Smooth muscle cell (in vitro differentiated cells): Measurements from ENCODE around the gene MPPED2. TPM values are rescaled to one million over a fixed set of nuclear protein-coding genes. Genes with fewer than 3 reads are reported as not detected.

Source experiments
- DNase-seq: peaks from one replicate; lab custom pipeline; 2025; ENCODE audit not compliant: unreplicated experiment; lab: John Stamatoyannopoulos, UW
- H2AFZ ChIP-seq: fragments of 200-600 bp; sonication (generic); 2 replicates; pipeline ENCODE4 v1.6.0; 2016; ENCODE audit warnings: antibody characterized with exemption, low read depth, mild to moderate bottlenecking
- H3F3A ChIP-seq: fragments of 200-600 bp; sonication (generic); 2 replicates; pipeline ENCODE4 v1.6.0; 2017; ENCODE audit warnings: antibody characterized with exemption, low read depth
- H3K27ac ChIP-seq: fragments of 200-600 bp; sonication (generic); 2 replicates; pipeline ENCODE4 v1.5.1; 2016; ENCODE audit warnings: low read depth, mild to moderate bottlenecking
- H3K27me3 ChIP-seq: fragments of 200-600 bp; sonication (generic); 2 replicates; pipeline ENCODE4 v1.6.1; 2016; ENCODE audit warnings: low read depth, mild to moderate bottlenecking
- H3K36me3 ChIP-seq: fragments of 200-600 bp; sonication (generic); 2 replicates; pipeline ENCODE4 v1.5.1; 2016; ENCODE audit warnings: low read depth
- H3K4me1 ChIP-seq: fragments of 200-600 bp; sonication (generic); 2 replicates; pipeline ENCODE4 v1.5.1; 2016; ENCODE audit warnings: low read depth
- H3K4me2 ChIP-seq: fragments of 200-600 bp; sonication (generic); 2 replicates; pipeline ENCODE4 v1.6.0; 2016; ENCODE audit warnings: mild to moderate bottlenecking
- H3K4me3 ChIP-seq: fragments of 200-600 bp; sonication (generic); 2 replicates; pipeline ENCODE4 v1.5.1; 2016; ENCODE audit warnings: mild to moderate bottlenecking
- H3K79me2 ChIP-seq: fragments of 200-600 bp; sonication (generic); 2 replicates; pipeline ENCODE4 v1.6.0; 2016; ENCODE audit warnings: low read depth, mild to moderate bottlenecking
- H3K9ac ChIP-seq: fragments of 200-600 bp; sonication (generic); 2 replicates; pipeline ENCODE4 v1.6.0; 2016; ENCODE audit warnings: low read depth
- H3K9me3 ChIP-seq: fragments of 200-600 bp; sonication (generic); replicated peaks from 2 replicates; pipeline ENCODE4 v1.5.1; 2016; ENCODE audit warnings: low read depth
- H4K20me1 ChIP-seq: fragments of 200-600 bp; sonication (generic); 2 replicates; pipeline ENCODE4 v1.6.0; 2016; ENCODE audit warnings: low read depth
- WGBS: methylation state at CpG from one replicate; pipeline ENCODE4 v1.1.7; 2016; ENCODE audit warnings: low lambda C conversion rate; 5-methylcytosine and 5-hydroxymethylcytosine counted together
- polyA plus RNA-seq: library from polyadenylated mRNA; unstranded; fragments of >200 nt; fragmentation: Nextera tagmentation; extraction: Ambion mirVana; gene quantifications from 2 replicates; pipeline ENCODE4 v1.2.1, GENCODE V29; 2016
- total RNA-seq: library from RNA; depleted of rRNA; stranded (reverse); fragments of >200 nt; gene quantifications from 2 replicates; pipeline ENCODE4 v1.2.3, GENCODE V29; 2014
- TF ChIP-seq, protein P1 (sequence below): fragments of 200-600 bp; sonication (generic); IDR thresholded peaks from 2 replicates; pipeline ENCODE4 v1.5.1; 2017; ENCODE audit warnings: borderline replicate concordance, mild to moderate bottlenecking, antibody characterized with exemption; ENCODE audit not compliant: insufficient read depth, poor library complexity, severe bottlenecking

Gene MPPED2
- total and polyA plus RNA-seq, 2 experiments from 2014 or later: 0.82 to 1.4 TPM

DNA sequence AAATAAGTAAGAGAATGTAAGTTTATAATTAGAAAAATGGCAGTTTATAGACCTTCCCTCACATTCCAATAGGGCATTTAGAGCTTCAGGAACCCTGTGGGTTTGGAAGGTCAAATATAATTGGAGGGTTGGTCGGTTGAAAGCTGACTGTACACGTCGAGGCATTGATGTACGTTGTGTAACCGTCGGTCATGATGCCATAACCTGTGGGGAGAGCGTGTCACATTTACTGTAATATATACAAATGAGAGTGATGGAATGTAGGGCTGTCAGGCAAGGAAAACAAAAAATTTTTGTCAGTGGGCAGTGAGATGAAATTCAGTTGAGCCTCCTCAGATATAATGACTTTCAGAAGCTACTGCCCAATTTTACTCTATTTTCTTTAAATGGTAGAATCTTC, 174.8 kb downstream of the MPPED2 start:
- no peaks in the 10 kb centered on the region for H3F3A ChIP-seq
- H2AFZ ChIP-seq: no peak overlapping the region
- H3K4me1 ChIP-seq: peaks cover 6% of the 10 kb centered on the region
- DNase-seq: no peak
- TF ChIP-seq, protein P1, sequence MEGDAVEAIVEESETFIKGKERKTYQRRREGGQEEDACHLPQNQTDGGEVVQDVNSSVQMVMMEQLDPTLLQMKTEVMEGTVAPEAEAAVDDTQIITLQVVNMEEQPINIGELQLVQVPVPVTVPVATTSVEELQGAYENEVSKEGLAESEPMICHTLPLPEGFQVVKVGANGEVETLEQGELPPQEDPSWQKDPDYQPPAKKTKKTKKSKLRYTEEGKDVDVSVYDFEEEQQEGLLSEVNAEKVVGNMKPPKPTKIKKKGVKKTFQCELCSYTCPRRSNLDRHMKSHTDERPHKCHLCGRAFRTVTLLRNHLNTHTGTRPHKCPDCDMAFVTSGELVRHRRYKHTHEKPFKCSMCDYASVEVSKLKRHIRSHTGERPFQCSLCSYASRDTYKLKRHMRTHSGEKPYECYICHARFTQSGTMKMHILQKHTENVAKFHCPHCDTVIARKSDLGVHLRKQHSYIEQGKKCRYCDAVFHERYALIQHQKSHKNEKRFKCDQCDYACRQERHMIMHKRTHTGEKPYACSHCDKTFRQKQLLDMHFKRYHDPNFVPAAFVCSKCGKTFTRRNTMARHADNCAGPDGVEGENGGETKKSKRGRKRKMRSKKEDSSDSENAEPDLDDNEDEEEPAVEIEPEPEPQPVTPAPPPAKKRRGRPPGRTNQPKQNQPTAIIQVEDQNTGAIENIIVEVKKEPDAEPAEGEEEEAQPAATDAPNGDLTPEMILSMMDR: no peak
- no peaks in the 10 kb centered on the region for H3K9me3 ChIP-seq
- H3K9ac ChIP-seq: no peak overlapping the region
- H3K4me2 ChIP-seq: no peak overlapping the region
- no peaks in the 10 kb centered on the region for H4K20me1 ChIP-seq
- H3K27me3 ChIP-seq: no peaks in the 10 kb centered on the region
- no peaks in the 10 kb centered on the region for H3K79me2 ChIP-seq
- H3K36me3 ChIP-seq: no peaks in the 10 kb centered on the region
- H3K27ac ChIP-seq: no peak overlapping the region
- no peak overlapping the region for H3K4me3 ChIP-seq
- 76% methylated on average over 7 of the region's 7 CpGs for WGBS

DNA sequence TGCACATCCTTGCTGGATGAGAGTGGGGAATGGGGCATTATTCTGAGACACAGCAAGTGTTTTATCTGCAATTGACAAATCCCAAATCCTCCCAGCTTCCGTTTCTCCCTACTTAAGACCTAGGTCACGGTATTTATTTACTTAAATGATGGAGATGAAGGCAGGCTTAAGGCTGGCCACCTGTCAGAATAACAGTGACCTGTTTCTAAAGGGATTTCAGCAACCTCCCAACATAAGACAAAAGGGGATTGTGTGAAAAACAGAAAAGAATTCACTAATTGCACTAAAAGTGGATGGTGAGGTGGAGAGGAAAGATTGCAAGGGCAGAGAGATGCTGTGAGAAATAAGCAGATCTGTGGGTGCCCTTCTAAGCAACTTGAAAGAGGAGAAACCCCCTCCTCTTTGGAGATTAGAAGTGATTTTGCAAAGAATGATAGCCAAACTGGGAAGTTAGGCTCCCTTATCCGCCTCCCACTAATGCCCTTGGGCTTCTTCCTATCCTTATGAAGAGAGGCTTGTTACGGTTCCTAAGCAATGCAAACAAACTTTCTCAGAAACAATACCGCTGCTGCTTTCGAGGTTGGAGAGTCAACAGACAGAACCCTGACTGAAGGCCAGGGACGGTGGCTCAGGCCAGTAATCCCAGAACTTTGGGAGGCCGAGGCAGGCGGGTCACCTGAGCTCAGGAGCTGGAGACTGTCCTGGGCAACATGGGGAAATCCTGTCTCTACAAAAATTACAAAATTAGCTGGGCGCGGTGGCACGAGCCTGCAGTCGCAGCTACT, 179.0 kb downstream of the MPPED2 start:
- H3K4me3 ChIP-seq: no peak overlapping the region
- no peaks in the 10 kb centered on the region for H3K36me3 ChIP-seq
- no peaks in the 10 kb centered on the region for H3F3A ChIP-seq
- DNase-seq: no peak
- TF ChIP-seq, protein P1: no peak
- H3K79me2 ChIP-seq: no peaks in the 10 kb centered on the region
- H3K27me3 ChIP-seq: no peaks in the 10 kb centered on the region
- no peaks in the 10 kb centered on the region for H4K20me1 ChIP-seq
- no peak overlapping the region for H3K4me2 ChIP-seq
- 69% methylated on average over 13 of the region's 13 CpGs for WGBS
- H3K27ac ChIP-seq: no peak overlapping the region
- peaks cover 6% of the 10 kb centered on the region for H3K4me1 ChIP-seq
- no peaks in the 10 kb centered on the region for H3K9me3 ChIP-seq
- H3K9ac ChIP-seq: no peak overlapping the region
- H2AFZ ChIP-seq: no peak overlapping the region

DNA sequence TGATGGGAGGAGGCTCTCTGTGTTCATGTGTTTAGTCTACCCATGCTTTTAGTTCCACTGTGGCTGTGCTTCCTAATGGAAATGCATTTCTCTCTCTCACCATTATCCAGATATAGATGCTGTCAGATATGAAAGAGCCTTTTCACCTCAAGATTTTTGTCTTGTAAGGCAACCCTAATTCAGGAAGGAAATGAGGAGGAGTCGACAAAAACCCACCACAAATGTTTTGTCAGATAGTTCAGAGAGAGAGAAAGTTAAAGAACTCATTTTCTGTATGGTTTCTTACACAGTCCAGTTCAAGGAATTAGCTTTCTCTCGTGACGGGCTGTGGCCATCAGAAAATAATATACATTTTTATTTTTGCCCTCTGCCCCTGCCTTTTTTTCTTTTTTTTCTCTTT, 180.8 kb downstream of the MPPED2 start:
- no peak for DNase-seq
- Histone ChIP-seq H3K4me2 (no peak overlapping the region), H3K4me3 (no peak overlapping the region), H4K20me1 (no peaks in the 10 kb centered on the region), H3K36me3 (no peaks in the 10 kb centered on the region), H3K4me1 (peaks cover 6% of the 10 kb centered on the region), H3K27ac (no peak overlapping the region), H3K9me3 (no peaks in the 10 kb centered on the region), H3K9ac (no peak overlapping the region), H3K79me2 (no peaks in the 10 kb centered on the region), H2AFZ (no peak overlapping the region), H3F3A (no peaks in the 10 kb centered on the region), H3K27me3 (no peaks in the 10 kb centered on the region)
- WGBS: 91% methylated on average over 3 of the region's 3 CpGs
- TF ChIP-seq, protein P1: no peak

GRCh38 chr11:30404136-30404535, 182.0 kb downstream of the MPPED2 start:
- no peak overlapping the region for H3K4me3 ChIP-seq
- WGBS: 81% methylated on average over 3 of the region's 3 CpGs
- DNase-seq: no peak
- H3K79me2 ChIP-seq: no peaks in the 10 kb centered on the region
- TF ChIP-seq, protein P1: no peak
- H3K4me2 ChIP-seq: no peak overlapping the region
- no peaks in the 10 kb centered on the region for H3K9me3 ChIP-seq
- no peaks in the 10 kb centered on the region for H3K27me3 ChIP-seq
- no peak overlapping the region for H2AFZ ChIP-seq
- no peaks in the 10 kb centered on the region for H3F3A ChIP-seq
- H3K36me3 ChIP-seq: no peaks in the 10 kb centered on the region
- peaks cover 6% of the 10 kb centered on the region for H3K4me1 ChIP-seq
- H4K20me1 ChIP-seq: no peaks in the 10 kb centered on the region
- H3K9ac ChIP-seq: no peak overlapping the region
- H3K27ac ChIP-seq: no peak overlapping the region
